Endodermal cell (in vitro differentiated cells): ENCODE data around the gene YIF1B. TPM values are rescaled to one million over a fixed set of nuclear protein-coding genes. Genes with fewer than 3 reads are reported as not detected.
"Not testable (repeated sequence)": the region's sequence is repeated elsewhere in the genome, so short reads cannot be mapped to it uniquely, and the experiment has no call there.

Experiments used
- DNase-seq: peaks from one replicate; pipeline ENCODE4 v3.0.0-alpha.2; 2017
- H3K27ac ChIP-seq: 2 replicates; pipeline ENCODE4 v1.5.1; 2013; ENCODE audit warnings: mild to moderate bottlenecking, low read depth, low read length, moderate library complexity
- H3K27me3 ChIP-seq: 2 replicates; pipeline ENCODE4 v1.6.1; 2013; ENCODE audit warnings: mild to moderate bottlenecking, low read length, moderate library complexity; ENCODE audit not compliant: insufficient read depth, control insufficient read depth, poor library complexity, severe bottlenecking
- H3K36me3 ChIP-seq: 2 replicates; pipeline ENCODE4 v1.7.0; 2013; ENCODE audit warnings: mild to moderate bottlenecking, low read length, moderate library complexity; ENCODE audit not compliant: control insufficient read depth, insufficient read depth
- H3K4me1 ChIP-seq: one replicate; pipeline ENCODE4 v1.7.0; 2013; ENCODE audit warnings: low read length; ENCODE audit not compliant: control insufficient read depth, insufficient read depth
- H3K4me3 ChIP-seq: 2 replicates; pipeline ENCODE4 v1.5.1; 2013; ENCODE audit warnings: mild to moderate bottlenecking, low read length, moderate library complexity
- H3K9ac ChIP-seq: 2 replicates; pipeline ENCODE4 v1.6.1; 2013; ENCODE audit warnings: mild to moderate bottlenecking, low read length, moderate library complexity; ENCODE audit not compliant: poor library complexity, severe bottlenecking; ENCODE audit errors: extremely low read depth
- H3K9me3 ChIP-seq: 2 replicates; pipeline ENCODE4 v1.6.1; 2013; ENCODE audit warnings: mild to moderate bottlenecking, low read length, moderate library complexity; ENCODE audit not compliant: control insufficient read depth
- H3K27ac Mint-ChIP-seq: 2 replicates; pipeline ENCODE4 v1.8.0; 2020; ENCODE audit warnings: mixed read lengths
- H3K27me3 Mint-ChIP-seq: 2 replicates; pipeline ENCODE4 v1.8.0; 2021; ENCODE audit warnings: mild to moderate bottlenecking, mixed read lengths; ENCODE audit not compliant: insufficient read depth
- H3K36me3 Mint-ChIP-seq: 2 replicates; pipeline ENCODE4 v1.8.0; 2020; ENCODE audit warnings: low read depth, mixed read lengths
- H3K4me1 Mint-ChIP-seq: 2 replicates; pipeline ENCODE4 v1.8.0; 2020; ENCODE audit warnings: mixed read lengths
- H3K4me3 Mint-ChIP-seq: 2 replicates; pipeline ENCODE4 v1.8.0; 2020; ENCODE audit warnings: mild to moderate bottlenecking, moderate library complexity, mixed read lengths
- H3K9me3 Mint-ChIP-seq: 2 replicates; pipeline ENCODE4 v1.8.0; 2020; ENCODE audit warnings: mild to moderate bottlenecking, mixed read lengths
- CTCF ChIP-seq: fragments of 200-600 bp; sonication (generic); conservative IDR thresholded peaks from 2 replicates; pipeline ENCODE4 v1.5.0; 2021; ENCODE audit warnings: antibody characterized with exemption, mild to moderate bottlenecking
- WGBS, 2 experiments: methylation state at CpG; one replicate each; pipeline versions ENCODE4 v1.1.5 to v1.1.7; 2013; ENCODE audit warnings: missing lambda C conversion rate in 2 of 2, mixed read lengths in 1 of 2; ENCODE audit not compliant: insufficient coverage in 1 of 2, insufficient read length in 1 of 2; 5-methylcytosine and 5-hydroxymethylcytosine counted together
- total RNA-seq, 2 donors: library from RNA; stranded (reverse); fragmentation: NEBNext Ultra II Directional in 1 of 2; extraction: Animal tissue kit (Norgen Biotek cat#: 25700) in 1 of 2; gene quantifications; 2 replicates in 1 of 2; 3 replicates in 1 of 2; pipeline ENCODE4 v1.2.1, GENCODE V29; 2021

The YIF1B gene
- total RNA-seq, 2 donors from 2014 or later = 68.6 to 74.6 TPM

- no peaks in the 10 kb centered on the region for H3K27me3 ChIP-seq
- H3K27ac Mint-ChIP-seq = no peak overlapping the region
- H3K27ac ChIP-seq = no peak overlapping the region
- WGBS, 2 experiments = 89 to 94% methylated on average over 3 of the region's 3 CpGs
- peaks cover 5% of the 10 kb centered on the region for H3K4me1 Mint-ChIP-seq
- peaks cover 14% of the 10 kb centered on the region for H3K27me3 Mint-ChIP-seq
- H3K9me3 ChIP-seq = no peaks in the 10 kb centered on the region
- H3K9ac ChIP-seq = no peak overlapping the region
- H3K36me3 Mint-ChIP-seq = no peaks in the 10 kb centered on the region
- DNase-seq = no peak
- H3K4me3 Mint-ChIP-seq = no peak overlapping the region
- H3K4me3 ChIP-seq = no peak overlapping the region
- H3K4me1 ChIP-seq = no peaks in the 10 kb centered on the region
- no peaks in the 10 kb centered on the region for H3K9me3 Mint-ChIP-seq
- no peak for TF ChIP-seq CTCF
- no peaks in the 10 kb centered on the region for H3K36me3 ChIP-seq
Observed at GRCh38 chr19:38350883-38351282, 35.1 kb upstream of the YIF1B start.

- H3K9ac ChIP-seq = no peak overlapping the region
- H3K27ac ChIP-seq = no peak overlapping the region
- Mint-ChIP-seq H3K4me1 (no peaks in the 10 kb centered on the region), H3K36me3 (no peaks in the 10 kb centered on the region), H3K4me3 (no peak overlapping the region), H3K27ac (no peak overlapping the region), H3K27me3 (peaks cover 11% of the 10 kb centered on the region), H3K9me3 (no peaks in the 10 kb centered on the region)
- TF ChIP-seq CTCF = no peak
- DNase-seq = no peak
- H3K9me3 ChIP-seq = no peaks in the 10 kb centered on the region
- no peak overlapping the region for H3K4me3 ChIP-seq
- no peaks in the 10 kb centered on the region for H3K36me3 ChIP-seq
- no peaks in the 10 kb centered on the region for H3K27me3 ChIP-seq
- no peaks in the 10 kb centered on the region for H3K4me1 ChIP-seq
- 77 to 100% methylated on average over 2 to 3 of the region's 4 CpGs for WGBS, 2 experiments
Observed at GRCh38 chr19:38346837-38347236, 31.1 kb upstream of the YIF1B start.

GRCh38 chr19:38340927-38341326 is 25.2 kb upstream of the YIF1B start:
- Mint-ChIP-seq H3K4me1 (peaks cover 9% of the 10 kb centered on the region), H3K27me3 (peaks cover 1% of the 10 kb centered on the region), H3K9me3 (no peaks in the 10 kb centered on the region), H3K4me3 (no peak overlapping the region), H3K27ac (no peak overlapping the region), H3K36me3 (no peaks in the 10 kb centered on the region)
- no peak overlapping the region for H3K27ac ChIP-seq
- 88 to 95% methylated on average over 2 of the region's 2 CpGs for WGBS, 2 experiments
- no peak for DNase-seq
- H3K9me3 ChIP-seq = no peaks in the 10 kb centered on the region
- TF ChIP-seq CTCF = no peak
- H3K4me1 ChIP-seq = no peaks in the 10 kb centered on the region
- H3K9ac ChIP-seq = no peak overlapping the region
- no peak overlapping the region for H3K4me3 ChIP-seq
- H3K36me3 ChIP-seq = no peaks in the 10 kb centered on the region
- no peaks in the 10 kb centered on the region for H3K27me3 ChIP-seq

- not testable (repeated sequence) for H3K36me3 Mint-ChIP-seq, H3K4me3 Mint-ChIP-seq, H3K9me3 Mint-ChIP-seq, H3K36me3 ChIP-seq, H3K9me3 ChIP-seq, DNase-seq, H3K27ac ChIP-seq, H3K4me1 Mint-ChIP-seq, H3K27ac Mint-ChIP-seq, H3K27me3 ChIP-seq, H3K4me3 ChIP-seq, H3K4me1 ChIP-seq, H3K27me3 Mint-ChIP-seq
- WGBS, 2 experiments = 80 to 84% methylated on average over 2 to 4 of the region's 4 CpGs
- H3K9ac ChIP-seq = peak overlapping the region; percentile 27
Observed at GRCh38 chr19:38339011-38339410, 23.3 kb upstream of the YIF1B start.
